ENCODE data around the gene FNBP1.

DNA sequence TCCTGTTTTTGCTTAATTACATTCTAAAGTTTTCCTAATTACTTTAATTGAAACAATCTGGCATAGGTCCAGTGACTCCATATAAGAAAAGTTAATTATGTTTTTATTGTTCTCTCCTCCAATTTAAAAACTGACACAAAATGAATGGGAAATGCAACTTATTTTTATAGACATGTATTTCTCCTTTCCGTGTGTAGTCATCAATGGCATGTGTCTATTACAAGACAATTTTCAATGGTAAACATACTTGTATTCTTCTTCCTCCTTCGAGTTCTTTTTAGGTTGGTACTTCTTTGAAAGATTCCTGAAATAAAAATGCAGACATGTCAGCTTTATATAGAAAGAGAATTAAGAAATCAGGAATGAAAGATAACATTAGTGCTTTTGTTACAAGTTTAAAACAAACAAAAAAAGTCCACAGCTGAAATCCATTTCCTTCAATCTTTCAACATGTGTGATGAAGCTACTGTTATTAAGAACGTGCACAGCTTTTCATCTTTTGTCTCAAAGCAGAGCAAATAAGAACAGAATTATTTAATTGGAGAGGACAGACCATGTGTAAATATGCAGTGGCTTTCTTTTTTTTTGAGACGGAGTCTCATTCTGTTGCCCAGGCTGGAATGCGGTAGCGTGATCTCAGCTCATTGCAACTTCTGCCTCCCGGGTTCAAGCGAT is 63.8 kb downstream of the FNBP1 start:
- TF ChIP-seq YY1 (IDR thresholded peaks at IDR 0.05; ENCODE audit: insufficient read depth, insufficient read length) = no peak
- TF ChIP-seq SUZ12 (IDR thresholded peaks at IDR 0.05; ENCODE audit: extremely low read depth, insufficient read depth, insufficient read length) = no peak
- TF ChIP-seq ZNF274 (IDR thresholded peaks at IDR 0.05; ENCODE audit: low read depth, low read length) = no peak
